CMK (cell line): ENCODE measurements around the gene YIPF2.
"Not testable (repeated sequence)": the region's sequence is repeated elsewhere in the genome, so short reads cannot be mapped to it uniquely, and the experiment has no call there.

ENCODE experiments used
- DNase-seq: peaks from one replicate; pipeline ENCODE4 v3.0.0-alpha.2; 2010; ENCODE audit warnings: low read depth

The YIPF2 gene

DNA sequence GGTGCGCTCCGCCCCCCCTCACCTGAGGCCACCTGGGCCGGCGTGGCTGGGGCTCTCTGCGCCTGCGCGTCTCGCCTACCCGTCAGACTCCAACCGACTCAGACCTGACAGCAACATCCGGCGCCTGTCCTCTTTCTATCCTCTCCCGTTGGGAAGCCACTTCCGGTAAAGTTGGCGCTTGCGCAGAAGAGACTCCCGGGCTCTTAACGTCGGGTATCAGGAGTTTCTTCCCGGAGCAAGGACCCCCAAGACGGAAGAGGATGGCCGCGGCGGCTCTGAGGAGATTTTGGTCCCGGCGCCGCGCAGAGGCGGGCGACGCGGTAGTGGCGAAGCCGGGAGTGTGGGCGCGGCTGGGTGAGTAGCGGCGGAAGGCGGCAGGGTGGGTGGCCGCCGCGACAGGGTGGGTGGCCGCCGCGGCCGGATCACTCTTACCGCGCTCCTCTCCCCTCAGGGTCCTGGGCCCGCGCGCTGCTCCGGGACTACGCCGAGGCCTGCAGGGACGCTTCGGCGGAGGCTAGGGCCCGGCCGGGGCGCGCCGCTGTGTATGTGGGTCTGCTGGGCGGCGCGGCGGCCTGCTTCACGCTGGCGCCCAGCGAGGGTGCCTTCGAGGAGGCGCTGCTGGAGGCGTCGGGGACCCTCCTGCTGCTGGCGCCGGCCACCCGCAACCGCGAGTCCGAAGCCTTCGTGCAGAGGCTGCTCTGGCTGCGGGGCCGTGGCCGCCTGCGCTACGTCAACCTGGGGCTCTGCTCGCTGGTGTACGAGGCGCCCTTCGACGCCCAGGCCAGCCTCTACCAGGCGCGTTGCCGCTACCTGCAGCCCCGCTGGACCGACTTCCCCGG, at the start of gene YIPF2, which contains the start of gene TIMM29:
Gene YIPF2, minus strand, starts transcription at position 77 of the 839 bp plus-strand sequence. CDS start 229 bp downstream, outside the sequence.
Gene TIMM29, plus strand, starts transcription at position 249 of the 839 bp plus-strand sequence. Its CDS starts 12 bp downstream, at position 261.
- peak; percentile 93 for DNase-seq

DNA sequence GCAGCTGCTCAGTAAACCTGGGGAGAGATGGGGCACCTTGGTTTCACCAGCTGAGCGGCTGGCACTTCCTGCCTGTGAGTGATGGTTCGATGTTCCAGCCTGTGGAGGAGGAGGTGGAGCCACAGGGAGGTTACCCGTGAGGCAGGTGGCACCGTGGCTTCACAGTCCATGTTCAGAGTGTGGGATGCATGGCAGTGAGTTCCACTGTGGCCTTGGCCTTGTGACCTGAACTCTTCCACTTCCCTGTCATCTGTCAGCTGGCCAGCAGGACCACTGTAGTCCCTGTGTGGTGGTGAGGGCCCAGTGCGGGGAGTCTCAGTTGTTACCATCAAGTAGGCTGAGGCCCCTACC, 49.3 kb upstream of the YIPF2 start:
- DNase-seq, result no peak

DNA sequence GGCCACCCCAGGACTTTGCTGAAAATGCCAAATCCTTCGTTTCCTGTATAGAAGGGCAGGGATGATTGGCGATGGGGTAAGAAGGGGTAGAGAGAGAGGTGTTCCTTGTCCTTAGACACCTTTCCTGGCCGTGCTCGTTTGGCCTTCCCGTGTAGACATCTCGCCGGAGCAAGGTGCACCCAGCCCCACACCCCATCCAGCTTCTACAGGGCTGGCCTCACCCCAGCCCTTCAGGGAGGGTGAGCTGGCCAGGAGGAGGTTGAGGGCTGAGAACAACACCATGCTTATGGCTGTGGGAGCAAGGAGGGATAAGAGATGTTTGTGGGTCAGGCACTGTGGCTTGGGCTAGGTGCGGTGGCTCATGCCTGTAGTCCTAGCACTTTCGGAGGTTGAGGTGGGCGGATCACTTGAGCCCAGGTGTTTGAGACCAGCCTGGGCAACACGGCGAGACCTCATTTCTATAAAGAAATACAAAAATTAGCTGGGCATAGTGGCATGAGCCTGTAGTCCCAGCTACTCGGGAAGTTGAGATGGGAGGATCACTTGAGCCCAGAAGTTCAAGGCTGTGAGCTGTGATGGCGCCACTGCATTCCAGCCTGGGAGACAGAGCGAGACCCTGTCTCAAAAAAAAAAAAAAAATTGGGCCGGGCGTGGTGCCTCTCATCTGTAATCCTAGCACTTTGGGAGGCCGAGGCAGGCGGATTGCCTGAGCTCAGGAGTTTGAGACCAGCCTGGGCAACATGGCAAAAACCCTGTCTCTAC, 47.9 kb upstream of the YIPF2 start:
- no peak for DNase-seq

DNA sequence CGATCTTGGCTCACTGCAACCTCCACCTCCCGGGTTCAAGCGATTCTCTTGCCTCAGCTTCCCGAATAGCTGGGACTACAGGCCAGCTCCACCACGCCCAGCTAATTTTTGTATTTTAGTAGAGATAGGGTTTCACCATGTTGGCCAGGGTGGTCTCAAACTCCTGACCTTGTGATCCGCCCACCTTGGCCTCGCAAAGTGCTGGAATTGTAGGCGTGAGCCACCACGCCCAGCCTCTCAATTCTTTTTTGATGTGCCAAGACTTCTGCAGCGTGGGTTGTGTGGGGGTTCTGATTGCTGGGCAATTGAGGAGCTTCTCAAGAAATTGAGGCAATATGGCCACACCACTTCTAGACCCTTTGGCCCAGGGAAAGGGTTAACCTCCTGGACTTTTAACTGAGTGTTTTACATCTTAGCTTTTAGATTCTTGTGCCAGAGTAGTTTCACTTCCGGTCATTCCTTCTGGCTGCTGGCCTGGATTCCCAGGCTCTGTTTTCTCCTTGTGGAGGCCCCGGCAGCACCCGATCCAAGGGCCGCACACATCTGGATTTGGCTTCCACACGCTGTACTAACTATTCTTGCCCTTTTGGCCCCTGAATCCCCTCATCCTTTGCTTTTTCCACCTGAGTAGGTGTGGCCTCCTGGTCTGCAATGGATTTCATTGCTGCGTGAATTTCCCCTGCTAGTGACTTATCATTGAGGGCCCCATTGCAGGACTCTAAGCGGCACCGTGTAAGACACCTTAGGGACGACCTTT, 47.1 kb upstream of the YIPF2 start:
- no peak for DNase-seq

DNA sequence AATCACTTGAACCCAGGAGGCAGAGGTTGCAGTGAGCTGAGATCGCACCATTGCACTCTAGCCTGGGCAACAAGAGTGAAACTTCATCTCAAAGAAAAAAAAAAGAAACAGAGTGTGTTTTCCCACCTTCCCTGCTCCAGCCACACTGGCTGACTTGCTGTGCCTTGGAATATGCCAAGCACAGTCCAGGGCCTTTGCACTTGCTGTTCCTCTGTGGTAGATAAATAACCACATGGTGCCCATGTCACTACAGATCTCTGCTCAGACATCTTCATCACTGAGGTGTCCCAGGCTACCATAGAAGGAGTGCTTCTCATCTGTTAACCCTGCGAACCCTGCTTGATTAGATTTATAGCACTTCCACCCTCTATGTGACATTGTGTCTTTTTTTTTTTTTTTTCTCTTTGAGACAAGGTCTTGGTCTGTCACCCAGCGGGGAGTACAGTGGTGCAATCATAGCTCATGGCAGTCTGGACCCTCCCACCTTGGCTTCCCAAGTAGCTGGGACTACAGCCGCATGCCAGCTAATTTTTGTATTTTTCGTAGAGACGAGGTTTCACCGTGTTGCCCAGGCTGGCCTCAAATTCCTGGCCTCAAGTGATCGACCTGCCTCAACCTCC, 42.8 kb upstream of the YIPF2 start:
- no peak for DNase-seq

DNA sequence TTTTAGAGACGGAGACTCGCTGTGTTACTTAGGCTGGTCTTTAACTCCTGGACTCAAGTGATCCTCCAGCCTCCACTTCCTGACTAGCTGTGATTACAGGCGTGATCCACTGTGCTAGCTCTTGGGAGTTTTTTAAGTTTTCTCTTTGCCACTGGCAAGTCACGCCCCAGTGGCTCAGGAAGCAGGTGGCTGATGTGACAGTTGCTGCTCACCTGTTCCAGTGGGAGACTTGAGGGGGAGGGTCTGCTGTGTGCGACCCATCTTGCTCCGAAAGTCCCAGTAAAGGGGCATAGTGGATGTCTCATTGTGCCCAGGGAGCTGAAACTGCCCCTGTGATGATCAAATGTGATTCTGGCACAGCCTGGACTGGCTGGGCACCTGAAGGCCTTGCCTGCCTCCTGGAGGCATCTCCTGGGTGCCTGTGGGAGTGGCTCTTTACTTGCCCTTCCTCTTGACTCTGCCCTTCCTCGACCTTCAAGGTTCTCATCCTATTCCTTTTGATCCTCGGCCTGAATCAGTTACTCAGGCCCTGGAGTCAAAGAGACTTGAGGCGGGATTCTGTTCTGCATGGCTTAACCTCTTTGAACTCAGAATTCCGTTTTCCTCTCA, 40.2 kb upstream of the YIPF2 start:
- no peak for DNase-seq

DNA sequence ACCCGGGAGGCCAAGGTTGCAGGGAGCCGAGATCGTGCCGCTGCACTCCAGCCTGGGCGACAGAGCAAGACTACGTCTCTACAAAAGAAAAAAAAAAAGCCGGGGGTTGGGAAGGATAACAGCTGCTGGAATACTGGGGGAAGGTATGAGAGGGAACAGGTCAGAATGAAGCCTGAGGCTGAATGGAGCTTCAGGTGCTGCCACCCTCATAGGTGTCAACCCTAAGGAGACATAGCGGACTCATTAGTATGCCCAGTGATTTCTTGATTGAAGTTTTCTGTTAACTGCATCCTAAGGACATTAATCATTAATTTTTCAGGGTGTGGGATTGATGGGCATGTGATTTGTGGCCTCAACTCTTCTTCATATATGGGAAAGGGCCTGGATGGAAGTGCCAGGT, 38.4 kb upstream of the YIPF2 start:
- DNase-seq, result no peak

DNA sequence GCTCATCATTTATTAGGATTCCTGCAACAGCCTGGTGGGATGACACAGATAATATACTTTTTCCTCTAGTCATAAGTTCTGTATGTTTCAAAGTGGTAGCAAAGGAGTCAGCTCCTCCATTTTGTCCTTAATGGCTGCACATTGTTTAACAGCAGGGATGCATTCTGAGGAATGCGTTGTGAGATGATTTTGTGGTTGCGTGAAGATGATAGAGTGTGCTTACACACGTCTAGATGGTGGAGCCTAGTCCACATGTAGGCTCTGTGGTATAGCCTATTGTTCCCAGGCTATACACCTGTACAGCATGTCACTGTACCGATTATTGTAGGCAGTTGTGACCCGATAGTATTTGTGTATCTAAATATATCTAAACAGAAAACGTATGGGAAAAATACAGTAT, 37.0 kb upstream of the YIPF2 start:
- DNase-seq, result no peak

DNA sequence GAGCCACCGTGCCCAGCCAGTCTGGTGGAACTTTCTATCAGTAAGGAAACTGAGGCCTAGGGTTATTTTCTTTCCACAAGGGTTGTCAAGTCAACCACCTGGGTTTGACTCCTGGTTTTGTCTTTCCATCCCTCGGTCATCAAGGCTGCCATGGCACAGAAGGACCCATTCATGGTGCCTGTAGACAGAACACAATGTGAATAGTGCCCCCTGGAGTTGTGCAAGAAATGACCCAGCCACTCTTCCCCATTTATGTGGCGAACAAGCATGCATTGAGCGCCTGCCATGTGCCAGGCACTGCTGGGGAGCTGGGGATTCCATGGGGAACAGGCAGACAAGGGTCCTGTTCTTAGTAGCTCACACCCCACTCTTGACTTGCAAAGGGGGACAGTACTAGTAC, 36.5 kb upstream of the YIPF2 start:
- no peak for DNase-seq

DNA sequence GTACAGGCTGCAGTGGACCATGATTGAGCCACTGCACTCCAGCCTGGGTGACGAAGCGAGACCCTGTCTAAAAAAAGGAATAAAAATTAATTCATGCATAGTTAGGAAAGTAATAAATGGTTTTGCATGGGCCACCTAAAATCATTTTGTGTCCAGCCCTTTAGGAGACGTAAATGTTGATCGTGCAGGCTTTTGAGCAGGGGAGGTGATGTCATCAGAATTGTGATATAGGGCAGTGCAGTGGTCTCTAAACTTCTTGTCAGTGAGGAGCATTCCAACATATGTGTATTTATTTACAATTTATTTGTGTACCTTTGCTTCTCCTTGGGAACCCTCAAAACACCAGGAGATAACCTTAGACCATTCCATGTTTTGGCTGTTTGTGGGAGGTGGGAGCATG, 35.4 kb upstream of the YIPF2 start:
- DNase-seq, result no peak

DNA sequence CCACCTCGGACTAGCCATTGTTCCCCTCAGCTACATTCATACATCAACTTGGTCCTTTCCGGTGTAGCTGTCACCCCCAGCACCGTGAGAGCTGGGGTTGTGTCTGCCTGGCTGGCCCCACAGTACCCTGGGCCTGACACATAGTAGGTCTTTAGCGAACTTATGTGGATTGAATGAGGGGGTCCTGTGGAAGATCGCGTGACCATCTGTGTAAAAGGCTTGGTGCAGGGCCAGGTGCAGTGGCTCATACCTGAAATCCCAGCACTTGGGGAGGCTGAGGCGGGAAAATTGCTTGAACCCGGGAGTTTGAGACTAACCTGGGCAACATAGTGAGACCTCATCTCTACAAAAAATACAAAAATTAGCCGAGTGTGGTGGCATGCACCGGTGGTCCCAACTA, 34.4 kb upstream of the YIPF2 start:
- DNase-seq, result no peak

DNA sequence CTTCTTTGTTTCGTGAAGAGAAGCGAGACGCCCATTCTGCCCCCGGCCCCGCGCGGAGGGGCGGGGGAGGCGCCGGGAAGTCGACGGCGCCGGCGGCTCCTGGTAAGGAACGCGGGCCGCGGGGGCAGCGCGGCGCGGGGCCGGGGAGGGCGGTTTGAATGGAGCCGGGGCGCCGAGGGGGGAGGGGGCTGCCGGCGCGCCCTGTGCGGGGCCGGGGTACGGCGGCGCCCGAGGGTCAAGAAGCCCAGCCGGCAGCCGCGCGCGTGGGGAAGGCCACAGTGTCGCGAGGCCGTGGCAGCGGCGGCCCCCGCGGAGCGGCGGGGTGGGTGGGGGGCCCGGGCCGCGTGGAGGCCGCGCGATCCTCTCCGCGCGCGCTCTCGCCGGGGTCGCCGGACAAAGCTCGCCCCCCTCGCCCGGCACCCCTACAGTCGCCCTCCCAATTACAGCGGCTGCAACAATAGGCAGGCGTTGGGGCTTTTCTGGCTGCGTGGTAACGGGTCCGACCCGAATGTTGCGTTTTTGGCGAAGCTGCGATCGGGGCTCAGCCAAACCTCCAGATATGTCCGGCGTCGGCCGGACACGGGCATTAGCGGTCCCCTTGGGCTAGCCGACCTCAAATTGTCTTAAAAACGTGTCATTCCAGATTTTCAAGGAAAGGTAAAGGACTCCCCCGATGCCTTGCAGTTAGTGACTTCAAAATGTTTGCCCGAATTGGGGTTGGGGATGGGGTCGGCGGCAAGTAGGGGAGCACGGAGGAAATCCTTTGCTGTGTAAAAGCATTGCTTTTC, 32.8 kb upstream of the YIPF2 start:
- peak; percentile 55 for DNase-seq

DNA sequence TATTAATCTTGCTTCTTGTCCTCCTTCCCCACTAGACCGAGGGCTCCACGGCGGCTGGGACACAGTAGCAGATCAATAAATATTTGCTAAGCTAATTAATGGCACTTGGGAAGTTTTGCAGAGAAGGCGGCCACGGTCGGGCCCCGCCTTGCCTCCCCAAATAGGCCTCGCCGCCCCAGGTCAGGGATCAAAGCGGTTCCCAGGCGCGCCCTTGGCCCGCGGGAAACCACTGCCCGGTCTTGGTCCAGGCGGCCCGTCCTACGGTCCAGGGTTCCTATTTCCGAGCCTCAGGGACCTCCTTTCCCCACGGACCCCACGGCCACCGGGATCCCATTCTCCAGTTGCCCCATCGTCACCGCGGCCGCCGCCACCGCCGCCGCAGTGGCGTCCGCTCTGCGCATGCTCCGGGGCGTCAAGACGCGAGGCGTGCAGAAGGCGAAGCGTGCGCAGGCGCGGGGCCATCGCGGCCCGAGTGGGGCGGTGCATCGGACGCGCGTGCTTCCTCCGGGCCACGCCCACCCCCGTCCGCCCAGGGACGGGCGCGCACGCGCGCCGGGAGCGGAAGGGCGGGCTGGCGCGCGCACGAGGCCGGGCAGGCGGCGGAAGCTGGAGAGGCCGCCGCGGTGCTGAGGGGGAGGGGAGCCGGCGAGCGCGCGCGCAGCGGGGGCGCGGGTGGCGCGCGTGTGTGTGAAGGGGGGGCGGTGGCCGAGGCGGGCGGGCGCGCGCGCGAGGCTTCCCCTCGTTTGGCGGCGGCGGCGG, 32.1 kb upstream of the YIPF2 start, which contains the start of gene SMARCA4:
Gene SMARCA4, plus strand, starts transcription at position 717 of the 759 bp plus-strand sequence. CDS start 23,122 bp downstream, outside the sequence.
- peak; percentile 94 for DNase-seq

DNA sequence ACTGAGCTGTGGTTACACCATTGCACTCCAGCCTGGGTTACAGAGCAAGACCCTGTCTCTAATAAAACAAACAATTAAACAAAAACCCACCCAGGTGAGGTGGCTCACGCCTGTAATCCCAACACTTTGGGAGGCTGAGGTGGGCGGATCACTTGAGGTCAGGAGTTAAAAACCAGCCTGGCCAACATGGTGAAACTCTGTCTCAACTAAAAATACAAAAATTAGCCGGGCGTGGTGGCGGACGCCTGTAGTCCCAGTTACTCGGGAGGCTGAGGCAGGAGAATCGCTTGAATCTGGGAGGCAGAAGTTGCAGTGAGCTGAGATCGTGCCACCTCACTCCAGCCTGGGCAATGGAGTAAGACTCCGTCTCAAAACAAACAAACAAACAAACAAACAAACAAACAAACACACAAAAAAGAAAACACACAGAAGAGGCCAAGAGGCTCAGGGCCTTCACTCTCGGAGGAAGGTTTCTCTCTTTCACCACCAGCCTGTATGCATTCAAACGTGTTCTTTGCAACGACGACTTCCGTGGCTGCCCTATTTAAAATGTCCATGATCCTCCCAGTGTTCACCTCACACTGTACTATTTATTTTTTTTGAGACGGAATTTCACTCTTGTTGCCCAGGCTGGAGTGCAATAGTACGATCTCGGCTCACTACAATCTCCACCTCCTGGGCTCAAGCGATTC, 31.0 kb upstream of the YIPF2 start:
- not testable (repeated sequence) for DNase-seq

DNA sequence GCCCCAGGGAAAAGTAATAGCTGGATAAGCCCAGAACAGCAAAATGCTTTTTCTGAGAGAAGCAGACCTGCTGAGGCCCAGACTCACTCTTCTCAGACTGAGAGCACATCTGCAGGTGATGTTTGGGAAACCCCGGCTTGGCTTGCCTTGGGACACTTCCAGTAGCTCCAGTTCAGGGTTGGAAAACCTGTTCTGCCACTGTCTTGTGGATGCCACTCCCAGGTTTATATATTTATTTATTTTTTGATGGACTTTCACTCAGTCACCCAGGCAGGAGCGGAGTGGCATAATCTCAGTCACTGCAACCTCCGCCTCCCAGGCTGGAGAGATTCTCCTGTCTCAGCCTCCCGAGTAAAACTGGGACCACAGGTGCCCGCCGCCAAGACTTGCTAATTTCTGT, 24.4 kb upstream of the YIPF2 start:
- no peak for DNase-seq

DNA sequence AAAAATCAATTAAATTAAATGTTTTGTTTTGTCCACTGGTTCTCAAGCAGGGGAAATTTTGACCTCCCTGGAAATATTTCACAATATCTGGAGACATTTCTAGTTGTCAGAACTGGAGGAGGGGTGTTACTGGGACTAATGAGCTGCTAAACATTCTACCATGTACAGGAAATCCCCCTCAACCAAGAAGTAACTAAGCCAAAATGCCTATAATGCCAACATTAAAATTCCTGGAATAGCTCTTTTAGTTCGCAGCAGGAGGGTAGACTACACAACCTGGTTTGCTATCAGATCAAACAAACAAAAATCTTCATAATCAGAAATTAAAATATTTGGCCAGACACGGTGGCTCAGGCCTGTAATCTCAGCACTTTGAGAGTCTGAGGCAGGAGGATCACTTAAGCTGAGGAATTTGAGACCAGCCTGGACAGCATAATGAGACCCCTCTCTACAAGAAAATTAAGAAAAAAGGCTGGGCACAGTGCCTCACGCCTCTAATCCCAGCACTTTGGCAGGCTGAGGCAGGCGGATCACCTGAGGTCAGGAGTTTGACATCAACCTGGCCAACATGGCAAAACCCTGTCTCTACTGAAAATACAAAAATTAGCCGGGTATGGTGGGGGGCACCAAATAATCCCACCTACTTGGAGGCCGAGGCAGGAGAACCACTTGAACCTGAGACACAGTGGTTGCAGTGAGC, 18.7 kb upstream of the YIPF2 start:
- no peak for DNase-seq

DNA sequence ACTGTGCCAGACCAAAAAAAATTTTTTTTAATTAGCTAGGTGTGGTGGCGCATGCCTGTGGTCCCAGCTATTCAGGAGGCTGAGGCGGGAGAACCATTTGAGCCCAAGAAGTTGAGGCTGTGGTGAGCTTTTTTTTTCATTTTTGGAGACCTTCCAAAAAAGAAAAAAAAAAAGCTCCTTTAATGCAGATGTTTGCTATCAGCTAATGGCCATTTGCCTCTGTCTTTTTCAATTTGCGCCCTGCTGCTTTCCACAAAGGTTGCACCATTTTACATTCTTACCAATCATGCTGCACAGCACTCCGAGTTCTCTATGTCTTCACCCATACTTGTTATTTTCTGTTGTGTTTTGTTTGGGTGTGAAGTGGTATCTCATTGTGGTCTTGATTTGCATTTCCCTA, 16.8 kb upstream of the YIPF2 start:
- DNase-seq, result no peak

DNA sequence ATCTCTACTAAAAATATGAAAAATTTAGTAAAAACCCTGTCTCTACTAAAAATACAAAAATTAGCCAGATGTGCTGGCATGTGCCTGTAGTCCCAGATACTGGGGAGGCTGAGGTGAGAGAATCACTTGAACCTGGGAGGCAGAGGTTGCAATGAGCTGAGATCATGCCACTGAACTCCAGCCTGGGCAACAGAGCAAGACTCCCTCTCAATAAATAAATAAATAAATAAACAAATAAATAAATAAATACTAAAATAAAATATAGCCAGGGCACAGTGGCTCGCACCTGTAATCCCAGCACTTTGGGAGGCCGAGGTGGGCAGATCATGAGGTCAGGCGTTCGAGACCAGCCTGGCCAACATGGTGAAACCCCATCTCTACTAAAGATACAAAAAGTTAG, 15.0 kb upstream of the YIPF2 start:
- DNase-seq, result not testable (repeated sequence)

DNA sequence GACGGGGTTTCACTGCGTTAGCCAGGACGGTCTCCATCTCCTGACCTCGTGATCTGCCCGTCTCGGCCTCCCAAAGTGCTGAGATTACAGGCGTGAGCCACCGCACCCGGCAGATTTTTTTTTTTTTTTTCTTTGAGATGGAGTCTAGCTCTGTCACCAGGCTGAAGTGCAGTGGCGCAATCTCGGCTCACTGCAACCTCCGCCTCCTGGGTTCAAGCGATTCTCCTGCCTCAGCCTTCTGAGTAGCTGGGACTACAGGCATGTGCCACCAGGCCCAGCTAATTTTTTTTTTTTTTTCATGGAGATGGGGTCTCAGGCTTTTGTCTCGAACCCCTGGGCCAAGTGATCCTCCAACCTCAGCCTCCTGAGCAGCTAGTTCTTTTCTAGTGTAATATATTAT, 13.2 kb upstream of the YIPF2 start:
- DNase-seq, result not testable (repeated sequence)
